LNCAP (cell line): ENCODE results near the gene PKD1L1.
A peak's percentile ranks its signal among the peaks of the same experiment; 100 is the strongest.

Source experiments
- CTCF ChIP-seq: fragments of 450-650 bp; IDR thresholded peaks from 2 replicates; pipeline ENCODE4 v1.5.1; 2017; ENCODE audit warnings: mild to moderate bottlenecking

Gene PKD1L1

DNA sequence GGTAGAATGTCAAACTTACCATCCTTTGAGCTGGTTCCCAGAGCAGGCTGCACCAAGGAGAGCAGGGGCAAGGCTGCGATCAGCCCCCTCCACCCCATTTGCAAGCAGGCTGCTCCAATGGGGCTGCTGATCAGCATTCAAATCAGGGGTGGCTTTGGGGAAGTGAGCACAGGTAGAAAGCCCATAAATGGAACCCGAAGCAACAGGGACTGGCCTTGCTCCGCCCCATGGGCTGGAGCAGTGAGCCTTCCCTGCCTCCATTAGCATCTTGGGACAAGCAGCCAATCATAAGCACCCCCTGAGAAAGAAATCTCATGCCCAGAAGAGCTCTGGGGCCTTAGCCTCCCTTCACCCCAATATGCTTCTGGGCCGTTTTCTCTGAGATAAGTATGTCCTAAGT is 4.0 kb upstream of the PKD1L1 start:
- no peak for TF ChIP-seq CTCF

DNA sequence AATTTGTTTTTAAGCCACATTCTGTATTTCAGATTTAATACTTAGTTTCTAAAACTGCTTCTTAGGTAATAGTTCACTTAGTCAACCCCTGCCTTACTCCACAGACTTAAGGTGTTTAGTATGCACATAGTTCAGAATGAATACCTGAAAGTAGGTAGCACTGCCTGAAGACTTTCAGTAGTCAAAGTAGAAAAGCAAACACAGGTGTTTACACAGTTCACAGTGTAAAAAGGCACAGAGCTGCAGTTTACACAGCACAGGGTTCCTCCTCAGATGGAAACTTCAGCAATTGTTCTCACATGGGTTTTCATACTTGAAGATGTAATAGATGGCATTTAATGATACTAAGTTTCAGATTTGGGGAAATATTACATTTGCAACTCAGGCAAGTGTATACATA is 3.1 kb upstream of the PKD1L1 start:
- no peak for TF ChIP-seq CTCF

DNA sequence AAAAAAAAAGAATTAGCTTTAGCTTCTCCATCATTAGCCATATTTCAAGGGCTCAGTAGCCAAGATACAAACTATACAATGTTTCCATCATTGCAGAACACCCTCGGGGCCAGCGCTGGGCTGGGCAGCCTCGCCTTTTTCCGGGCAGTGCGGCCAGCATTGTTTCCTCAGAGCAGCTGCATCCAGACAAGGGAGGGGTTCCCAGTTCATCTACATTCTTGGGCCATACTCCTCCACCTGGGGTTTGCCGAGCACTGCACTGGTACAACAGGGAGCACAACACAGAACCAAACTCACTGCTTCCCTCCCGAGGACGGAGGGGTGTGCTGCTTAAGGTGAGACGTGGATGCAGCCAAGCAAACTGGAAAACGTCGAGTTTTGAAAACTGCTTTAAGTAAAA is 2.4 kb upstream of the PKD1L1 start:
- no peak for TF ChIP-seq CTCF

GRCh38 chr7:47949703-47950102 is 1.4 kb upstream of the PKD1L1 start:
- TF ChIP-seq CTCF: no peak

DNA sequence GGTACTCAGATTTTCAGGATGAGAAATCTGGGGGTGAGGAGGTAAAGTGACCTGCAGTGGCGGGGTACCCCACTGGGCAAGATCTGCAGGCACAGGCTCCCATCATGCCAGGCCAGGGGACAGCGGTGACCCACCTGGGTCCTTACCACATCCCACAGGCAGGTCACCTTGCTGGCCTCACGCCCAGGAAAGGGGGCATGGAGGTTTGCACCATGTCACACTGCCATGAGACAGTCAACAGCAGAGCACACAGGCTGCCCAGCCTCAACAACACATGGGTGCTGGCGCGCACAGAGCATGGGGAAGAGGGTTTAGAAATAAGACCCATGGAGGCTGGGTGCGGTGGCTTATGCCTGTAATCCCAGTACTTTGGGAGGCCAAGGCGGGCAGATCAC is 914 bp downstream of the PKD1L1 start:
- no peak for TF ChIP-seq CTCF

GRCh38 chr7:47946581-47947354 is 1.5 kb downstream of the PKD1L1 start:
- no peak for TF ChIP-seq CTCF

- peak; percentile 80 for TF ChIP-seq CTCF
These were observed 2.8 kb downstream of the PKD1L1 start for GRCh38 chr7:47945261-47946015.
